LNCaP clone FGC (cell line): ENCODE results near the gene TAF8.
A peak's percentile ranks its signal among the peaks of the same experiment; 100 is the strongest.

ENCODE experiments used
- DNase-seq: peaks from one replicate; pipeline ENCODE4 v3.0.0-alpha.2; 2011; ENCODE audit warnings: low read depth
- H3K4me3 ChIP-seq: 2 replicates; pipeline ENCODE4 v1.5.1; 2011; ENCODE audit warnings: mild to moderate bottlenecking, low read depth, low read length, control low read depth
- CTCF ChIP-seq: IDR thresholded peaks from 2 replicates; pipeline ENCODE4 v1.5.1; 2012; ENCODE audit warnings: mild to moderate bottlenecking; ENCODE audit not compliant: control insufficient read depth, insufficient read depth; ENCODE audit errors: extremely low read depth

TAF8 gene

GRCh38 chr6:42047213-42047590 is 3.1 kb upstream of the TAF8 start:
- DNase-seq: no peak

GRCh38 chr6:42047790-42048405 is 2.4 kb upstream of the TAF8 start:
- H3K4me3 ChIP-seq: peak overlapping the region; percentile 37; the same call in 1 of the 2 replicates
- DNase-seq: no peak
- no peak for TF ChIP-seq CTCF

More at GRCh38 chr6:42047213-42047590, 3.1 kb upstream of the TAF8 start:
- no peak overlapping the region for H3K4me3 ChIP-seq
- no peak for TF ChIP-seq CTCF

- no peak for TF ChIP-seq CTCF
- no peak for DNase-seq
- H3K4me3 ChIP-seq: peak overlapping the region; percentile 37; the same call in 1 of the 2 replicates
Observed at GRCh38 chr6:42049116-42049809, 1.1 kb upstream of the TAF8 start.

GRCh38 chr6:42049948-42050296 is 402 bp upstream of the TAF8 start:
- no peak overlapping the region for H3K4me3 ChIP-seq
- DNase-seq: no peak
- no peak for TF ChIP-seq CTCF

- H3K4me3 ChIP-seq: peak overlapping the region; percentile 77
- TF ChIP-seq CTCF: no peak
Observed at GRCh38 chr6:42051268-42051653, 937 bp downstream of the TAF8 start.

GRCh38 chr6:42053601-42054000 is 3.3 kb downstream of the TAF8 start:
- no peak for TF ChIP-seq CTCF

More at GRCh38 chr6:42051268-42051653, 937 bp downstream of the TAF8 start:
- DNase-seq: no peak

GRCh38 chr6:42059743-42060142 is 9.4 kb downstream of the TAF8 start:
- no peak overlapping the region for H3K4me3 ChIP-seq
- no peak for DNase-seq
- no peak for TF ChIP-seq CTCF

More at GRCh38 chr6:42053601-42054000, 3.3 kb downstream of the TAF8 start:
- H3K4me3 ChIP-seq: no peak overlapping the region
- no peak for DNase-seq
